Fibroblast of skin of right biceps (primary cell): Measurements from ENCODE around the gene DDIT4.
A peak's percentile ranks its signal among the peaks of the same experiment; 100 is the strongest.

Experiments
- DNase-seq: peaks from one replicate; pipeline ENCODE4 v3.0.0-alpha.2; 2013

Gene DDIT4

GRCh38 chr10:72250666-72251065 lies 23.1 kb upstream of the DDIT4 start:
- peak; percentile 77 for DNase-seq

DNA sequence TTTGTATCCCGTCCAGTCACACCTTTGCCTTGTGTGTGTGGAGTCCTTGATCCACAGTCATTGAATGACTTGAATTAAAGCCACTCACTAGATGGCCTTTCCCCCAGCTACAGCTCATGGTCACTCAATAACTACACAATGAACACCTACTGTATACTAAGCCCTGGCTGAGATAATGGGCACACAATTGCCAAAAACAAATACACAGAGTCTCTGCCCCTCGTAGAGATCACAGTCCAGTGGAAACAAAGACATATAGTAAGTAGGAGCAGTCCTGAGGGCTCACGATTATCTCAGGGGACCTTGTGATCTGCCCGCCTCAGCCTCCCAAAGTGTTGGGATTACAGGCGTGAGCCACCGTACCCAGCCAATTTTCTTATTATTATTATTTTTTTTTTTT lies 22.1 kb upstream of the DDIT4 start:
- DNase-seq = no peak

GRCh38 chr10:72252972-72253371 lies 20.8 kb upstream of the DDIT4 start:
- DNase-seq = no peak

- DNase-seq = no peak
Measured at GRCh38 chr10:72253578-72253977, 20.1 kb upstream of the DDIT4 start.

DNA sequence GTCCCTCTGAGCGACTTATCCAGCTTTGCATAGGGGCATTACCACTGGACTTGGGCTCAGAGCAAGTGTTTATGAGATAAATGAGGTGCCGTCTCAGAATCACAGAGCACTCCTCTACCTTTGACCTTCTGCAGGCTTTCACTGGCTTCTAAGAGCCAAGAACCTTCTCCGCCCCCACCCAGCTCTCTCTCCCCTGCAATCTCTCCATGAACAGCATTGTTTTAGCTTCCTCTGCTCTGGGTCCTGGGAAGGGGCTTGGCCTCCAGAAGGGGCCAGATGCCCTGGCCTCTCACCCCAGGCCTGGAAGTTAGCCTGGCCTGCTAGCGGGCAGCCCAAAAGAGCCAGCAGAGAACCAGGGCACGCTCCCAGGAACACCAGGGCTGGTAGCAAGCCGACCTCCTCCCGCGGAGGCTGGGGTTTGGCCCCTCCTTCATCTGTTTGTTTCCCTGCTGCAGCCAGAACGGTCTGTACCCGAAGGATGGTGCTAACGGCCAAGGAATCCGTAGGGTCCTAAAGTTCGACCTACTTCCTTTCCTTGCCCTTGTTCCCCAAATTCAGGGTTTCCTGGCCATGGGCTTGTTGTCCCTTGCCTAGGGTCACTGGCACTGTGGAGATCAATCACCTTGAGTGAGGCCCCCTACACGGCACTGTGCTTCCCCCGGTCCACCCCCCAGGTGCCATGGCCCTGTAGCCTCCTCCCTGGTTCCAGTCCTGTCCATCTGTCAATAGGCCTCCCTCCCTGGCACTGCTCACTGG lies 18.7 kb upstream of the DDIT4 start:
- DNase-seq = peak; percentile 67

GRCh38 chr10:72255977-72256729 lies 17.6 kb upstream of the DDIT4 start:
- no peak for DNase-seq

GRCh38 chr10:72257051-72257892 lies 16.5 kb upstream of the DDIT4 start:
- no peak for DNase-seq

GRCh38 chr10:72258617-72259016 lies 15.1 kb upstream of the DDIT4 start:
- DNase-seq = no peak

DNA sequence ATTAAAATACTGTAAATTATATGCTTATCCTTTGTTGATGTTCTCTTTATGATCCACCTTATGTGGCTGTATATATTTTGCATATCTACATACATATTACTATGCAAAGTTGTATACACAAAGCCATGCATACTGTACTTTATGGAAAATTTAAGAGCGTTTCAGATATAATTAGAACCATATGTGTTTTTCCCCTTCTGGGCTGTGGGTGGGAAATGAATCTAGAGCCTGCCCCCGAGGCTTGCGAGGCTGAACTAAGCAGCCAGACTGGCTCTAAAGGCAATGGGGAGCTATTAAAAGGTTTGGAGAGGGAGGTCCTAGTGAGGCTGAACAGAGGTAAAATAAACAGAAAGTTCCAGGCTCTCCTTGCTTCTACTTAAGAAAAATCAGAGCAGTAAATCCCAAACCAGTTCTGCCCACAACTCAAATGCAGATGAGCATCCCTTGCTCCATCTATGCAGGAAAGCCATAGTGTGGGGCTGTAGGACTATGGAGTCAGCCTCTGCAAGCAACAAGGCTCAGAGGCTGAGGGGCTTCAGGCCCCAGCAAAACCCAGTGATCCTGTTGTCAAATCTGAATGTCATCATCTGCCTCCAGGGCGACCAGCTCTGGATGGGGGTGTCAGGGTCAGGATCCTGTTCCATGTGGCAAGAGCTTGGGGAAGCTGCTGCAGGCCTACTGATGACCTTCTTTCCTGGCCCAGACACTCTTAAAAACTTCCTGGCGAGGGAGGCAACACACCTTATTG lies 14.1 kb upstream of the DDIT4 start:
- peak; percentile 93 for DNase-seq

- DNase-seq = peak; percentile 96
Measured at GRCh38 chr10:72260239-72260975, 13.3 kb upstream of the DDIT4 start.

- DNase-seq = peak; percentile 95
Measured at GRCh38 chr10:72260976-72261783, 12.5 kb upstream of the DDIT4 start.

GRCh38 chr10:72261784-72262404 lies 11.8 kb upstream of the DDIT4 start:
- DNase-seq = no peak

- no peak for DNase-seq
Measured at GRCh38 chr10:72263613-72264241, 10.0 kb upstream of the DDIT4 start.

- DNase-seq = no peak
Measured at GRCh38 chr10:72264536-72264935, 9.2 kb upstream of the DDIT4 start.

- DNase-seq = no peak
Measured at GRCh38 chr10:72265508-72265907, 8.2 kb upstream of the DDIT4 start.

GRCh38 chr10:72265990-72266865 lies 7.5 kb upstream of the DDIT4 start:
- no peak for DNase-seq

DNA sequence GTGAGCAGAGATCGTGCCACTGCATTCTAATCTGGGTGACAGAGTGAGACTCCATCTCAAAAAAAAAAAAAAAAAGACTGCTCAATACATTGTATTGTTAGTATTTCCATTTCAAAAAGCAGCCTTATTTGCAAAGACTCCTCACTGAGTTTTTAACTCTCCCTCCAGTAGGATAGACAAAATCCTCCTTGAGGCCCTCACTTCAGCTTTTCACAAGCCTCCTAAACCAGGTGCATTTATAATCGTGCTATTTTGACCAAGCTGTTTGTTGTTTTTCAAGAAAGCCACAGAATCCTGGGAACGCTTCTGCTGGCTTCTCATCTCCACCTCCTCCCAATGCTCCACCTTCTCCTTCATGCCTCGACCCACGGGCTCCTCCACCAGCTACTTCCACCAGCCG lies 6.3 kb upstream of the DDIT4 start:
- no peak for DNase-seq

DNA sequence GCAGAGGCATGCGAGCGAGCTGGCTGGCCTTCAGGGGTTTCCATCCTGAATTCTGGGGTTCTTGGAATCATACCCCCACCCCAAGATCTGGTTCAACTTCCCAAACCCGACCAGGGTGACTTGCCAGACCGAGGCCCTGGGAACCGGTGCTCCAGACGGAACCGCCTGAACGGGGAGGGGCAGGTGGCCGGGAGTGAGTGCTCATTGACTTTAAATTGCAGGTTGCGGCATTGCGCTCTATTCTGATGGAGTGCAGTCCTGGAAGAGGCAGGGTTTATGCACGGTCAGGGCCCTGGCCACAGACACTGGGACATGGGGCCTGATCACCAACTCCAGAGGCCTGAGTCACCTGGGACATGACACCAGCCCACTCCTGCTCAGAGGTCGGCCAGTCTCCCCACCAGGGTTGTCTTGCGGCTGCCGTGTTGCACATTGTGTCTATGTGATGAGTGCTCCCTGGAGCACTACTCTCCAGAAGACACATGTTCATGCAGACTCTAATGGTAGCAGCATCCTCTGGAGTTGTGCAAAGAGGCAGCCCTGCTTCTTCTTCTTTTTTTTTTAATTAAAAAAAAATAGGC lies 5.8 kb upstream of the DDIT4 start:
- DNase-seq = no peak
